IMR-90 (cell line): ENCODE data around the gene MLH1. TPM values are rescaled to one million over a fixed set of nuclear protein-coding genes. Genes with fewer than 3 reads are reported as not detected.
A peak's percentile ranks its signal among the peaks of the same experiment; 100 is the strongest.

Experiments
- ATAC-seq: fragments of 200-7000 bp; cut with Tn5 transposase; 2 replicates; pipeline ENCODE4 v1.9.1; 2020; ENCODE audit warnings: low read depth, mild to moderate bottlenecking, moderate library complexity
- BruUV-seq: library from RNA; stranded (reverse); fragments of 400-500 nt; replicated peaks from 2 replicates; lab custom pipeline; 2021; lab: Mats Ljungman, UMichigan
- CTCF ChIA-PET: fragments of 300-600 bp; formaldehyde crosslinking; extraction: SDS; loops from one replicate; lab custom pipeline; 2021; ENCODE audit warnings: antibody characterized with exemption; lab: Yijun Ruan, JAX
- POLR2A ChIA-PET: fragments of 300-600 bp; sonication (Branson Sonifier 250); formaldehyde crosslinking; loops from one replicate; lab custom pipeline; 2022; ENCODE audit warnings: antibody characterized with exemption; ENCODE audit not compliant: unreplicated experiment; lab: Charles Lee
- DNase-seq: peaks from one replicate; pipeline ENCODE4 v3.0.0; 2013
- H2AFZ ChIP-seq: replicated peaks from 2 replicates; pipeline ENCODE3; 2013; ENCODE audit warnings: low read length, mild to moderate bottlenecking; ENCODE audit not compliant: poor library complexity
- H2AK5ac ChIP-seq: 2 replicates; pipeline ENCODE4 v1.6.1; 2013; ENCODE audit warnings: low read depth, low read length, inconsistent platforms
- H2AK9ac ChIP-seq: replicated peaks from 2 replicates; pipeline ENCODE3; 2013; ENCODE audit warnings: mild to moderate bottlenecking, low read depth, low read length, moderate library complexity; ENCODE audit not compliant: poor library complexity
- H2BK120ac ChIP-seq: 2 replicates; pipeline ENCODE4 v1.6.1; 2013; ENCODE audit warnings: low read depth, low read length, inconsistent platforms
- H2BK15ac ChIP-seq: 3 replicates; pipeline ENCODE4 v1.6.1; 2013; ENCODE audit warnings: low read depth, low read length, inconsistent platforms
- H2BK20ac ChIP-seq: 2 replicates; pipeline ENCODE4 v1.6.1; 2013; ENCODE audit warnings: low read depth, mild to moderate bottlenecking, inconsistent platforms, low read length, moderate library complexity
- H2BK5ac ChIP-seq: 2 replicates; pipeline ENCODE4 v1.6.1; 2013; ENCODE audit warnings: mild to moderate bottlenecking, low read depth, low read length, inconsistent platforms; ENCODE audit not compliant: poor library complexity, severe bottlenecking
- H3K14ac ChIP-seq: replicated peaks from 2 replicates; pipeline ENCODE4 v1.6.1; 2013; ENCODE audit warnings: low read depth, low read length, inconsistent platforms
- H3K18ac ChIP-seq: 2 replicates; pipeline ENCODE4 v1.6.1; 2013; ENCODE audit warnings: low read depth, low read length, control low read depth
- H3K23ac ChIP-seq: 2 replicates; pipeline ENCODE4 v1.6.1; 2013; ENCODE audit warnings: low read depth, low read length, inconsistent platforms
- H3K27ac ChIP-seq: 2 replicates; pipeline ENCODE4 v1.5.1; 2013; ENCODE audit warnings: mild to moderate bottlenecking, control low read depth, low read length; ENCODE audit not compliant: insufficient read depth
- H3K27me3 ChIP-seq: 2 replicates; pipeline ENCODE4 v1.6.1; 2013; ENCODE audit warnings: low read length; ENCODE audit not compliant: control insufficient read depth, insufficient read depth
- H3K36me3 ChIP-seq: 2 replicates; pipeline ENCODE4 v1.6.1; 2013; ENCODE audit warnings: low read length, mixed read lengths; ENCODE audit not compliant: control insufficient read depth, insufficient read depth
- H3K4ac ChIP-seq: 2 replicates; pipeline ENCODE4 v1.6.1; 2013; ENCODE audit warnings: low read depth, low read length, inconsistent platforms
- H3K4me1 ChIP-seq: 2 replicates; pipeline ENCODE4 v1.6.1; 2013; ENCODE audit warnings: low read length, mixed read lengths; ENCODE audit not compliant: control insufficient read depth, insufficient read depth
- H3K4me2 ChIP-seq: 2 replicates; pipeline ENCODE4 v1.6.1; 2013; ENCODE audit warnings: low read depth, mild to moderate bottlenecking, control low read depth, low read length, moderate library complexity
- H3K4me3 ChIP-seq: 2 replicates; pipeline ENCODE4 v1.5.1; 2013; ENCODE audit warnings: low read depth, mild to moderate bottlenecking, control low read depth, low read length, moderate library complexity; ENCODE audit not compliant: insufficient read depth
- H3K56ac ChIP-seq: 2 replicates; pipeline ENCODE4 v1.6.1; 2013; ENCODE audit warnings: low read length, inconsistent platforms; ENCODE audit not compliant: insufficient read depth; ENCODE audit errors: extremely low read depth
- H3K79me1 ChIP-seq, 2 experiments: 2 replicates each; pipeline ENCODE4 v1.6.1; 2013; ENCODE audit warnings: low read length in 2 of 2, inconsistent platforms in 1 of 2, low read depth in 1 of 2
- H3K9ac ChIP-seq: 2 replicates; pipeline ENCODE4 v1.6.1; 2013; ENCODE audit warnings: low read depth, low read length, control low read depth
- H3K9me1 ChIP-seq: 2 replicates; pipeline ENCODE4 v1.6.1; 2013; ENCODE audit warnings: low read length, inconsistent platforms; ENCODE audit not compliant: insufficient read depth
- H3K9me3 ChIP-seq: 2 replicates; pipeline ENCODE4 v1.6.1; 2013; ENCODE audit warnings: low read length; ENCODE audit not compliant: control insufficient read depth, insufficient read depth
- H4K20me1 ChIP-seq: 2 replicates; pipeline ENCODE4 v1.6.1; 2013; ENCODE audit warnings: low read length, inconsistent platforms; ENCODE audit not compliant: insufficient read depth
- H4K5ac ChIP-seq: 2 replicates; pipeline ENCODE4 v1.6.1; 2013; ENCODE audit warnings: mild to moderate bottlenecking, low read depth, low read length, control low read depth
- H4K8ac ChIP-seq, 2 experiments: 2 replicates each; pipeline ENCODE4 v1.6.1; 2013; ENCODE audit warnings: low read depth in 2 of 2, low read length in 2 of 2, control low read depth in 1 of 2, inconsistent platforms in 1 of 2
- H4K91ac ChIP-seq: 2 replicates; pipeline ENCODE4 v1.6.1; 2013; ENCODE audit warnings: low read depth, low read length, inconsistent platforms; ENCODE audit not compliant: insufficient read depth
- BHLHE40 ChIP-seq: fragments of 150-350 bp; IDR thresholded peaks from 2 replicates; pipeline ENCODE4 v1.6.1; 2016; ENCODE audit warnings: mild to moderate bottlenecking, low read depth, low read length
- CEBPB ChIP-seq: IDR thresholded peaks from 2 replicates; pipeline ENCODE4 v1.6.1; 2012; ENCODE audit warnings: low read depth, low read length, improper control_type of control experiment
- CHD1 ChIP-seq: IDR thresholded peaks from 2 replicates; pipeline ENCODE4 v1.6.1; 2012; ENCODE audit warnings: low read depth, low read length, improper control_type of control experiment
- CTCF ChIP-seq: conservative IDR thresholded peaks from 2 replicates; pipeline ENCODE4 v1.5.1; 2012; ENCODE audit warnings: mild to moderate bottlenecking, low read depth, low read length, improper control_type of control experiment
- ELK1 ChIP-seq: fragments of 150-350 bp; IDR thresholded peaks from 2 replicates; pipeline ENCODE4 v1.6.1; 2016; ENCODE audit warnings: low read depth, mild to moderate bottlenecking, low read length, moderate library complexity, borderline replicate concordance
- FOS ChIP-seq: fragments of 150-350 bp; IDR thresholded peaks from 2 replicates; pipeline ENCODE4 v1.6.1; 2016; ENCODE audit warnings: low read depth, low read length
- MAFK ChIP-seq: IDR thresholded peaks from 2 replicates; pipeline ENCODE4 v1.6.1; 2012; ENCODE audit warnings: low read depth, low read length, improper control_type of control experiment
- MAZ ChIP-seq: IDR thresholded peaks from 2 replicates; pipeline ENCODE4 v1.6.1; 2012; ENCODE audit warnings: low read depth, mild to moderate bottlenecking, low read length, improper control_type of control experiment, moderate library complexity, borderline replicate concordance
- MXI1 ChIP-seq: IDR thresholded peaks from 2 replicates; pipeline ENCODE4 v1.6.1; 2012; ENCODE audit warnings: low read depth, mild to moderate bottlenecking, low read length, moderate library complexity, borderline replicate concordance
- NFE2L2 ChIP-seq: fragments of 150-350 bp; IDR thresholded peaks from 2 replicates; pipeline ENCODE4 v1.6.1; 2016; ENCODE audit warnings: low read depth, mild to moderate bottlenecking, low read length
- POLR2A ChIP-seq: IDR thresholded peaks from 2 replicates; pipeline ENCODE4 v1.6.1; 2012; ENCODE audit warnings: mild to moderate bottlenecking, low read depth, low read length
- RAD21 ChIP-seq: IDR thresholded peaks from 2 replicates; pipeline ENCODE4 v1.6.1; 2012; ENCODE audit warnings: low read length, improper control_type of control experiment
- RCOR1 ChIP-seq: IDR thresholded peaks from 2 replicates; pipeline ENCODE4 v1.6.1; 2012; ENCODE audit warnings: mild to moderate bottlenecking, low read length, improper control_type of control experiment; ENCODE audit not compliant: insufficient replicate concordance
- RFX5 ChIP-seq: IDR thresholded peaks from 2 replicates; pipeline ENCODE4 v1.8.0; 2012; ENCODE audit warnings: low read depth, mild to moderate bottlenecking, low read length, moderate library complexity
- SMC3 ChIP-seq: fragments of 150-350 bp; IDR thresholded peaks from 2 replicates; pipeline ENCODE4 v1.6.1; 2016; ENCODE audit warnings: low read depth, mild to moderate bottlenecking, antibody characterized with exemption, low read length, moderate library complexity
- USF2 ChIP-seq: fragments of 150-350 bp; IDR thresholded peaks from 2 replicates; pipeline ENCODE4 v1.6.1; 2017; ENCODE audit warnings: mild to moderate bottlenecking, antibody characterized with exemption, low read length, low read depth
- WGBS, 2 experiments: methylation state at CpG; one replicate each; pipeline versions ENCODE4 v1.1.5 to v1.1.7; 2013; ENCODE audit warnings: missing lambda C conversion rate in 2 of 2; ENCODE audit not compliant: insufficient read length in 1 of 2; ENCODE audit errors: extremely low coverage in 2 of 2; 5-methylcytosine and 5-hydroxymethylcytosine counted together
- dilution Hi-C: fragments of 300-500 bp; cut with HindIII; formaldehyde crosslinking; loops from one replicate; pipeline ENCODE4 v1.14.3; 2018; ENCODE audit warnings: low sequenced_read_pairs; ENCODE audit not compliant: unreplicated experiment
- in situ Hi-C: fragments of 300-500 bp; cut with MboI; formaldehyde crosslinking; loops from 3 replicates; pipeline ENCODE4 v1.14.3; 2019; ENCODE audit warnings: low sequenced_read_pairs, inconsistent platforms, mixed read lengths
- intact Hi-C: fragments of 100-400 bp; cut with micrococcal nuclease; formaldehyde crosslinking; loops from 2 replicates; pipeline ENCODE4 v1.10.0; 2022
- polyA plus RNA-seq, 3 experiments: library from polyadenylated mRNA; depleted of rRNA; stranded (reverse); fragments of >200 nt; gene quantifications; 2 replicates each; pipeline ENCODE4 v1.2.3, GENCODE V29; 2012; ENCODE audit warnings: low replicate concordance in 1 of 3
- total RNA-seq: library from RNA; depleted of rRNA; stranded (reverse); fragments of >200 nt; gene quantifications from 2 replicates; pipeline ENCODE4 v1.2.3, GENCODE V29; 2012

The MLH1 gene
- total and polyA plus RNA-seq, 2 of the 4 experiments (the other 2 are of a cell fraction): 30.2 to 54.1 TPM

GRCh38 chr3:37096288-37096687, 103.0 kb downstream of the MLH1 start:
- H2AK9ac ChIP-seq: no peak overlapping the region
- no peak overlapping the region for H3K56ac ChIP-seq
- no peaks in the 10 kb centered on the region for H3K9me3 ChIP-seq
- no peak overlapping the region for H3K4ac ChIP-seq
- no peak overlapping the region for H4K5ac ChIP-seq
- H3K9ac ChIP-seq: no peak overlapping the region
- ATAC-seq: peak; percentile 78
- intact Hi-C loops (no loop called here), in situ Hi-C loops (no loop called here), dilution Hi-C loops (no loop called here)
- no CpG with 5 or more reads among the region's 1 CpG for WGBS, 2 experiments
- peak overlapping the region; percentile 7 for H2BK5ac ChIP-seq
- H3K18ac ChIP-seq: no peak overlapping the region
- H2BK15ac ChIP-seq: no peak overlapping the region
- H3K36me3 ChIP-seq: peaks cover 4% of the 10 kb centered on the region; the same call in 1 of the 2 replicates
- H3K4me3 ChIP-seq: no peak overlapping the region
- H3K14ac ChIP-seq: no peak overlapping the region
- H3K23ac ChIP-seq: no peak overlapping the region
- no peak overlapping the region for H4K91ac ChIP-seq
- CTCF ChIA-PET: no interaction called here
- BruUV-seq: no TSS peak
- H3K27me3 ChIP-seq: no peaks in the 10 kb centered on the region
- peaks cover 17 to 31% of the 10 kb centered on the region in 2 experiments for H3K79me1 ChIP-seq
- POLR2A ChIA-PET: no interaction called here
- H3K9me1 ChIP-seq: peaks cover under 1% of the 10 kb centered on the region; the same call in 1 of the 2 replicates
- H2AFZ ChIP-seq: no peak overlapping the region
- H2BK120ac ChIP-seq: no peak overlapping the region
- peak; percentile 78 for DNase-seq
- peak overlapping the region; percentile 11; the same call in 1 of the 2 replicates for H3K27ac ChIP-seq
- H3K4me2 ChIP-seq: peak overlapping the region; percentile 23; the same call in 1 of the 2 replicates
- no peak overlapping the region for H2BK20ac ChIP-seq
- TF ChIP-seq CHD1 (no peak), ELK1 (no peak), CTCF (no peak), BHLHE40 (no peak), RCOR1 (no peak), MAFK (no peak), SMC3 (no peak), CEBPB (no peak), RFX5 (no peak), USF2 (no peak), RAD21 (no peak), NFE2L2 (no peak), MXI1 (no peak), FOS (no peak), POLR2A (no peak), MAZ (no peak)
- peaks cover 3% of the 10 kb centered on the region; the same call in 1 of the 2 replicates for H3K4me1 ChIP-seq
- H2AK5ac ChIP-seq: no peak overlapping the region
- H4K20me1 ChIP-seq: no peaks in the 10 kb centered on the region; the same call in 1 of the 2 replicates
- H4K8ac ChIP-seq: no peak overlapping the region
